ENCODE data around the gene REELD1. TPM values are rescaled to one million over a fixed set of nuclear protein-coding genes. Genes with fewer than 3 reads are reported as not detected.

Gene REELD1
- total RNA-seq, 1 experiment from 2014 or later = 0.25 TPM

DNA sequence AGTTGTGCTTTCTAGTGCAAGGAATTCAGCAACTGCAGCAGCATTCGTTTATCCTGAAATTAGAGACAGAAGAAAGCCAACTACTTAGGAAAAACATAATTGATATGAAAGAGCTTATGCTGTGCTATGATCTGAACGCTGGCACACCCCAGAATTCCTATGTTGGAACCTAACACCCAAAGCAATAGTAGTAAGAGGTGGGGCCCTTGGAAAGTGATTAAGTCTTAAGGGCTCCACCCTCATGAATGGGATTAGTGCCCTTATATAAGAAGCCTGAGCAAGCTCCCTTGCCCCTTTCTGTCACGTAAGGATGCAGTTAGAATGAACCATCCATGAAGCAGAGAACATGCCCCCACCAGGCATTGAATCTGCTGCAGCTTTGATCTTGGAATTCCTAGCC, 44.2 kb upstream of the REELD1 start (continued):
- TF ChIP-seq POLR2AphosphoS5 (IDR thresholded peaks at IDR 0.05; ENCODE audit: low read depth, low read length) (no peak), JUND (IDR thresholded peaks at IDR 0.05) (no peak), CEBPB (IDR thresholded peaks at IDR 0.05; ENCODE audit: low read depth) (no peak), SIN3A (IDR thresholded peaks at IDR 0.05; ENCODE audit: low read depth) (no peak), FOSL1 (IDR thresholded peaks at IDR 0.05; ENCODE audit: low read depth) (no peak), CBX3 (IDR thresholded peaks at IDR 0.05; ENCODE audit: low read depth) (no peak), RAD21 (IDR thresholded peaks at IDR 0.05; ENCODE audit: low read depth) (no peak), YY1 (IDR thresholded peaks at IDR 0.05; ENCODE audit: extremely low read depth, insufficient replicate concordance, low read depth, low read length) (no peak)

GRCh38 chr4:146175541-146176453, 38.5 kb upstream of the REELD1 start, which contains the start of gene LSM6:
LSM6 (plus strand) TSS chr4:146175718; CDS start chr4:146182922, 7,204 bp downstream.
- 0 out of 2 replicates have a peak, but pooled peaks cover 5% of the 10 kb centered on the region for H4K20me1 ChIP-seq (ENCODE audit: insufficient read depth)
- DNase-seq (ENCODE audit: low read depth, low spot score) = peak; percentile 67
- peaks cover 53% of the 10 kb centered on the region for H3K79me2 ChIP-seq (ENCODE audit: insufficient read depth, low read length)
- CTCF ChIA-PET = no interaction called here
- intact Hi-C loops (cut with micrococcal nuclease) = loop anchor here (1.0 kb wide), 1 partner anchor 16 kb away; no protein-coding TSS in a partner anchor
- RAD21 ChIA-PET (ENCODE audit: low non-redundant PET in 1 of 2, low total read pairs in 2 of 2, uncharacterized antibody in 2 of 2, unreplicated experiment in 2 of 2) = no interaction called here
- H3K27ac ChIP-seq (ENCODE audit: low read depth, low read length) = peak within 1 kb of the TSS; percentile 79
- no peaks in the 10 kb centered on the region for H3K9me2 ChIP-seq (ENCODE audit: insufficient read depth)
- no peaks in the 10 kb centered on the region for H3K36me3 ChIP-seq (ENCODE audit: control insufficient read depth in 1 of 2, insufficient read depth in 2 of 2, low read length in 2 of 2)
- H2AFZ ChIP-seq (ENCODE audit: low read depth, low read length, poor library complexity, severe bottlenecking) = peak within 1 kb of the TSS; percentile 99
- H3K4me2 ChIP-seq (ENCODE audit: low read length) = peak within 1 kb of the TSS; percentile 87
- H3K9me3 ChIP-seq (ENCODE audit: control insufficient read depth in 1 of 2, insufficient read depth in 1 of 2, low read depth in 1 of 2, low read length in 2 of 2) = no peaks in the 10 kb centered on the region
- peak within 1 kb of the TSS; percentile 86 to 89 for H3K4me3 ChIP-seq (replicated peaks in 1 of 2; ENCODE audit: low read depth in 1 of 2, low read length in 2 of 2)
- peak; percentile 92 for ATAC-seq
- H3K4me1 ChIP-seq (ENCODE audit: control insufficient read depth in 1 of 2, insufficient read depth in 2 of 2, low read length in 2 of 2) = peaks cover 3 to 17% of the 10 kb centered on the region in 2 experiments; a peak in 3 of 4 replicates
- no TSS peak for BruUV-seq (replicated peaks)
- POLR2A ChIA-PET = no interaction called here
- H3K9ac ChIP-seq (ENCODE audit: low read length) = peak within 1 kb of the TSS; percentile 90
- no peaks in the 10 kb centered on the region for H3K27me3 ChIP-seq (ENCODE audit: insufficient read depth, low read length)
- TF ChIP-seq YY1 (IDR thresholded peaks at IDR 0.05; ENCODE audit: extremely low read depth, insufficient replicate concordance, low read depth, low read length) (peak; percentile 68), CBX3 (IDR thresholded peaks at IDR 0.05; ENCODE audit: low read depth) (peak; percentile 90), JUND (IDR thresholded peaks at IDR 0.05) (no peak), MAX (IDR thresholded peaks at IDR 0.05) (peak; percentile 71), ELF1 (IDR thresholded peaks at IDR 0.05; ENCODE audit: borderline replicate concordance, low read depth) (no peak; the same call in 1 of the 2 replicates), ZFX (IDR thresholded peaks at IDR 0.05) (peak; percentile 95), SIN3A (IDR thresholded peaks at IDR 0.05; ENCODE audit: low read depth) (peak; percentile 67), SRF (IDR thresholded peaks at IDR 0.05; ENCODE audit: low read depth) (peak; percentile 11; the same call in 1 of the 2 replicates), EZH2phosphoT487 (IDR thresholded peaks at IDR 0.05; ENCODE audit: borderline replicate concordance) (no peak), CTCF (IDR thresholded peaks at IDR 0.05 in 2 of 3, conservative IDR thresholded peaks at IDR 0.05 in 1 of 3; ENCODE audit: borderline replicate concordance in 1 of 3, insufficient read depth in 1 of 3, low read depth in 2 of 3, low read length in 2 of 3) (no peak), EZH2 (IDR thresholded peaks at IDR 0.05) (no peak), POLR2A (IDR thresholded peaks at IDR 0.05; ENCODE audit: borderline replicate concordance, extremely low read depth, insufficient read depth, insufficient read length) (no peak), SP1 (IDR thresholded peaks at IDR 0.05; ENCODE audit: low read depth) (peak; percentile 65), FOSL1 (IDR thresholded peaks at IDR 0.05; ENCODE audit: low read depth) (no peak), ZBTB33 (IDR thresholded peaks at IDR 0.05; ENCODE audit: extremely low read depth, insufficient replicate concordance, low read length) (peak; percentile 76), EGR1 (IDR thresholded peaks at IDR 0.05; ENCODE audit: low read depth) (no peak), RAD21 (IDR thresholded peaks at IDR 0.05; ENCODE audit: low read depth) (0 out of 2 replicates have a peak, but pooled peaks have one; percentile 2)
- TF ChIP-seq, protein P1, sequence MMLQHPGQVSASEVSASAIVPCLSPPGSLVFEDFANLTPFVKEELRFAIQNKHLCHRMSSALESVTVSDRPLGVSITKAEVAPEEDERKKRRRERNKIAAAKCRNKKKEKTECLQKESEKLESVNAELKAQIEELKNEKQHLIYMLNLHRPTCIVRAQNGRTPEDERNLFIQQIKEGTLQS (IDR thresholded peaks at IDR 0.05) = no peak

All from HCT116 (cell line).